HepG2 (cell line): ENCODE results near the gene PYGB. TPM values are rescaled to one million over a fixed set of nuclear protein-coding genes. Genes with fewer than 3 reads are reported as not detected.

Experiments
- ATAC-seq: fragments of 200-7000 bp; cut with Tn5 transposase; 3 replicates; pipeline ENCODE4 v1.9.1; 2020; ENCODE audit warnings: mild to moderate bottlenecking, moderate library complexity
- BruUV-seq: library from RNA; stranded (reverse); fragments of 400-500 nt; replicated peaks from 2 replicates; lab custom pipeline; 2021; lab: Mats Ljungman, UMichigan
- CTCF ChIA-PET: fragments of 300-600 bp; formaldehyde crosslinking; extraction: SDS; loops from one replicate; lab custom pipeline; 2021; ENCODE audit warnings: low total read pairs, inconsistent platforms, low intra/inter-chr PET ratio; lab: Yijun Ruan, JAX
- POLR2A ChIA-PET: fragments of 350-600 bp; sonication (Branson Sonifier 250); formaldehyde crosslinking; loops from one replicate; lab custom pipeline; 2020; ENCODE audit warnings: antibody characterized with exemption, inconsistent platforms; lab: Yijun Ruan, JAX
- DNase-seq: peaks from one replicate; pipeline ENCODE4 v3.0.0-alpha.2; 2015; ENCODE audit warnings: low spot score
- FAIRE-seq: peaks from 3 replicates; lab custom pipeline; 2011; peaks lifted over from hg19 to GRCh38; lab: Jason Lieb, UNC
- H2AFZ ChIP-seq: one replicate; pipeline ENCODE4 v1.6.1; 2011; ENCODE audit warnings: low read length, inconsistent platforms
- H3K27ac ChIP-seq: fragments of 300-600 bp; 3 replicates; pipeline ENCODE4 v1.8.0; 2011; ENCODE audit warnings: mixed run types, mild to moderate bottlenecking, mixed read lengths, low read length, inconsistent platforms; ENCODE audit not compliant: insufficient read depth; ENCODE audit errors: extremely low read length
- H3K27me3 ChIP-seq, 2 experiments: fragments of 200-600 bp in 1 of 2; 2 replicates in 1 of 2; 3 replicates in 1 of 2; pipeline versions ENCODE4 v1.6.0 to v1.8.0; 2011; ENCODE audit warnings: low read length in 2 of 2, mild to moderate bottlenecking in 2 of 2, moderate library complexity in 2 of 2, inconsistent platforms in 1 of 2; ENCODE audit not compliant: insufficient read depth in 2 of 2, control insufficient read depth in 1 of 2
- H3K36me3 ChIP-seq, 2 experiments: fragments of 200-600 bp in 1 of 2; replicated peaks in 1 of 2; 2 replicates in 1 of 2; 3 replicates in 1 of 2; pipeline versions ENCODE4 v1.5.1 to v1.8.0; 2011; ENCODE audit warnings: low read length in 2 of 2, inconsistent platforms in 1 of 2; ENCODE audit not compliant: insufficient read depth in 2 of 2, control insufficient read depth in 1 of 2
- H3K4me1 ChIP-seq: 2 replicates; pipeline ENCODE4 v1.5.1; 2012; ENCODE audit warnings: low read length, inconsistent platforms; ENCODE audit not compliant: insufficient read depth
- H3K4me2 ChIP-seq: 2 replicates; pipeline ENCODE4 v1.6.0; 2011; ENCODE audit warnings: low read depth, low read length, inconsistent platforms
- H3K4me3 ChIP-seq, 3 experiments: fragments of 200-600 bp in 1 of 3; sonication (generic), shearing (Covaris generic) in 1 of 3; replicated peaks in 1 of 3; 2 replicates each; pipeline ENCODE4 v1.5.1; 2011 to 2016; ENCODE audit warnings: low read length in 3 of 3, inconsistent platforms in 2 of 3, low read depth in 2 of 3, mild to moderate bottlenecking in 2 of 3, control low read depth in 1 of 3, mixed read lengths in 1 of 3; ENCODE audit not compliant: insufficient read depth in 1 of 3
- H3K79me2 ChIP-seq: one replicate; pipeline ENCODE4 v1.6.1; 2011; ENCODE audit warnings: low read length, inconsistent platforms; ENCODE audit not compliant: insufficient read depth
- H3K9ac ChIP-seq: 2 replicates; pipeline ENCODE4 v1.6.0; 2011; ENCODE audit warnings: mild to moderate bottlenecking, low read depth, low read length, inconsistent platforms; ENCODE audit not compliant: insufficient read depth
- H3K9me3 ChIP-seq: 2 replicates; pipeline ENCODE4 v1.5.1; 2012; ENCODE audit warnings: mild to moderate bottlenecking, low read length
- H4K20me1 ChIP-seq: 2 replicates; pipeline ENCODE4 v1.6.0; 2011; ENCODE audit warnings: inconsistent platforms, mild to moderate bottlenecking, low read length, moderate library complexity; ENCODE audit not compliant: insufficient read depth
- HNRNPL ChIP-seq: fragments of 200-400 bp; formaldehyde crosslinking; IDR thresholded peaks from 2 replicates; pipeline ENCODE4 v1.6.1; 2017; ENCODE audit warnings: mild to moderate bottlenecking, low read depth, low read length
- NFKBIZ ChIP-seq: IDR thresholded peaks from 2 replicates; pipeline ENCODE4 v1.6.1; 2018; ENCODE audit warnings: missing genetic modification reagents, missing compliant biosample characterization
- NKX3-1 ChIP-seq: sonication (generic); formaldehyde crosslinking; IDR thresholded peaks from 2 replicates; pipeline ENCODE4 v1.5.0; 2020; ENCODE audit warnings: missing genetic modification reagents
- PCBP2 ChIP-seq: fragments of 200-400 bp; formaldehyde crosslinking; optimal IDR thresholded peaks from 2 replicates; pipeline ENCODE3; 2018; ENCODE audit warnings: low read length, low read depth; ENCODE audit not compliant: poor library complexity, severe bottlenecking
- SOX5 ChIP-seq: IDR thresholded peaks from 2 replicates; pipeline ENCODE4 v1.6.1; 2016; ENCODE audit warnings: borderline replicate concordance
- YY1 ChIP-seq: IDR thresholded peaks from 2 replicates; pipeline ENCODE4 v1.6.1; 2011; ENCODE audit warnings: low read length, low read depth, moderate library complexity, mild to moderate bottlenecking; ENCODE audit not compliant: insufficient read depth, insufficient replicate concordance
- ZNF660 ChIP-seq: sonication (generic); formaldehyde crosslinking; IDR thresholded peaks from 2 replicates; pipeline ENCODE4 v1.5.1; 2020; ENCODE audit warnings: mild to moderate bottlenecking, low read depth, missing genetic modification reagents, borderline replicate concordance
- ZNF782 ChIP-seq: sonication (generic); formaldehyde crosslinking; IDR thresholded peaks from 2 replicates; pipeline ENCODE4 v1.4.0; 2020; ENCODE audit warnings: missing genetic modification reagents, mild to moderate bottlenecking, borderline replicate concordance
- WGBS: methylation state at CpG from one replicate; pipeline ENCODE4 v1.1.6; 2017; ENCODE audit warnings: low lambda C conversion rate; 5-methylcytosine and 5-hydroxymethylcytosine counted together
- in situ Hi-C: cut with HindIII; loops from 2 replicates; pipeline ENCODE4 v1.10.0; 2017; ENCODE audit warnings: low pct_unique_long_range_greater_than_20kb; ENCODE audit not compliant: extremely low pct_ligation_motif_present
- intact Hi-C: fragments of 100-400 bp; cut with micrococcal nuclease; formaldehyde crosslinking; loops from one replicate; pipeline ENCODE4 v1.10.0; 2022; ENCODE audit not compliant: unreplicated experiment
- polyA plus RNA-seq, 8 experiments: library from polyadenylated mRNA; depleted of rRNA in 3 of 8; stranded (reverse) in 7 of 8; unstranded in 1 of 8; fragments of >200 nt; fragmentation: Illumina TruSeq in 4 of 8; extraction: Trizol in 4 of 8; gene quantifications; 2 replicates each; pipeline versions ENCODE4 v1.2.1 to v1.2.3, GENCODE V29; 2011 to 2016; ENCODE audit warnings: low read depth in 4 of 8, missing spikeins in 1 of 8, mixed read lengths in 1 of 8; ENCODE audit not compliant: insufficient read depth in 1 of 8
- total RNA-seq, 5 experiments: library from RNA; depleted of rRNA; stranded (reverse); fragments of >200 nt; fragmentation: Illumina TruSeq; extraction: Trizol; gene quantifications; 2 replicates each; pipeline ENCODE4 v1.2.3, GENCODE V29; 2016; ENCODE audit warnings: low read depth in 1 of 5
- TF ChIP-seq, protein P1 (sequence below): conservative IDR thresholded peaks from 2 replicates; pipeline ENCODE4 v1.6.1; 2018; ENCODE audit warnings: missing genetic modification reagents

The PYGB gene
- total and polyA plus RNA-seq, 2 of the 13 experiments (the other 11 are each of a cell fraction or from before 2014, with no cell fraction given) = 24.2 to 86.3 TPM

DNA sequence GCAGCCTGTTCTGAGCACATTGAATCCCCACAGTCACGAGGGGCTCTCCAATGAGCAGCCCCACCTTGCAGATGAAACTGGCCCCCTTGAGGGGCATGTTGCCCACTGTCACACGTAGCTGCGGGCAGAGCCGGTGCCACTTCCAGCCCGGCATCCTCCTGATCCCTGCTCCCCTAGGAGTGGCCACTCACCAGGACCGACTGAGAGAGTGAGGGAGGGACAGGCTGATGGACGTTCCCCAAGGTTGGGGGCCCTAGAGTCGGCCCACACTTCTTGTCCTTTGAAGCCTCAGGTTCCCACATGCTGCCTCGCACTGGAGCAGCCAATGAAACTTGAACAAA lies 41.9 kb upstream of the PYGB start:
- Histone ChIP-seq H4K20me1 (0 out of 2 replicates have a peak, but pooled peaks cover under 1% of the 10 kb centered on the region), H3K9ac (no peak overlapping the region), H3K9me3 (no peaks in the 10 kb centered on the region), H2AFZ (no peak overlapping the region), H3K4me1 (peaks cover 21% of the 10 kb centered on the region), H3K27ac (no peak overlapping the region), H3K4me2 (no peak overlapping the region), H3K27me3 (no peaks in the 10 kb centered on the region), H3K36me3 (peaks cover 15 to 19% of the 10 kb centered on the region in 2 experiments), H3K4me3 (no peak overlapping the region), H3K79me2 (peaks cover 44% of the 10 kb centered on the region)
- DNase-seq (no peak), FAIRE-seq (no peak), ATAC-seq (peak; percentile 13; the same call in 2 of the 3 replicates)
- TF ChIP-seq, protein P1, sequence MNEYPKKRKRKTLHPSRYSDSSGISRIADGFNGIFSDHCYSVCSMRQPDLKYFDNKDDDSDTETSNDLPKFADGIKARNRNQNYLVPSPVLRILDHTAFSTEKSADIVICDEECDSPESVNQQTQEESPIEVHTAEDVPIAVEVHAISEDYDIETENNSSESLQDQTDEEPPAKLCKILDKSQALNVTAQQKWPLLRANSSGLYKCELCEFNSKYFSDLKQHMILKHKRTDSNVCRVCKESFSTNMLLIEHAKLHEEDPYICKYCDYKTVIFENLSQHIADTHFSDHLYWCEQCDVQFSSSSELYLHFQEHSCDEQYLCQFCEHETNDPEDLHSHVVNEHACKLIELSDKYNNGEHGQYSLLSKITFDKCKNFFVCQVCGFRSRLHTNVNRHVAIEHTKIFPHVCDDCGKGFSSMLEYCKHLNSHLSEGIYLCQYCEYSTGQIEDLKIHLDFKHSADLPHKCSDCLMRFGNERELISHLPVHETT = no peak
- TF ChIP-seq PCBP2 (no peak), HNRNPL (no peak), SOX5 (CRISPR knock-in tag) (no peak), NFKBIZ (CRISPR knock-in tag) (no peak), YY1 (no peak), ZNF782 (CRISPR knock-in tag) (no peak), ZNF660 (CRISPR knock-in tag) (no peak), NKX3-1 (CRISPR knock-in tag) (no peak)
- intact Hi-C loops (no loop called here), in situ Hi-C loops (no loop called here)
- BruUV-seq = no TSS peak
- ChIA-PET POLR2A (interaction anchor here (1.3 kb wide), 1 partner anchor 41 kb away, joined by 3 read pairs; no protein-coding TSS in a partner anchor), CTCF (no interaction called here)
- 92% methylated on average over 9 of the region's 9 CpGs for WGBS
